B cell (primary cell): ENCODE measurements around the gene CATSPERZ. TPM values are rescaled to one million over a fixed set of nuclear protein-coding genes. Genes with fewer than 3 reads are reported as not detected.

Experiments
- ATAC-seq: fragments of 200-7000 bp; cut with Tn5 transposase; one replicate; pipeline ENCODE4 v1.10.0; 2021; ENCODE audit warnings: low read depth, mild to moderate bottlenecking, moderate number of reproducible peaks, moderate library complexity
- CTCF ChIA-PET: fragments of 350-600 bp; sonication (Branson Sonifier 250); formaldehyde crosslinking; loops from one replicate; lab custom pipeline; 2021; ENCODE audit warnings: antibody characterized with exemption, inconsistent platforms; lab: Charles Lee
- POLR2A ChIA-PET: fragments of 350-600 bp; sonication (Branson Sonifier 250); formaldehyde crosslinking; loops from one replicate; lab custom pipeline; 2021; ENCODE audit warnings: antibody characterized with exemption; lab: Charles Lee
- DNase-seq: peaks from one replicate; pipeline ENCODE4 v3.0.0; 2013
- H2AFZ ChIP-seq: 2 replicates; pipeline ENCODE4 v1.6.1; 2012; ENCODE audit warnings: mild to moderate bottlenecking, low read depth, low read length; ENCODE audit not compliant: insufficient read depth, poor library complexity, severe bottlenecking
- H3K27ac ChIP-seq, 2 donors: 1 replicate in 1 of 2; 2 replicates in 1 of 2; pipeline ENCODE4 v1.5.1; 2012 to 2013; ENCODE audit warnings: low read length in 2 of 2, mild to moderate bottlenecking in 2 of 2, moderate library complexity in 1 of 2
- H3K27me3 ChIP-seq, 4 experiments: fragments of 200-600 bp in 1 of 4; sonication (generic) in 1 of 4; replicated peaks in 1 of 4; 1 replicate in 2 of 4; 2 replicates in 2 of 4; pipeline versions ENCODE4 v1.6.1 to v1.7.0; 2013 to 2016; ENCODE audit warnings: low read length in 3 of 4, mild to moderate bottlenecking in 2 of 4, mixed read lengths in 1 of 4, moderate library complexity in 1 of 4; ENCODE audit not compliant: insufficient read depth in 4 of 4, control insufficient read depth in 3 of 4; ENCODE audit errors: control extremely low read depth in 1 of 4
- H3K36me3 ChIP-seq, 2 experiments: replicated peaks in 1 of 2; 1 replicate in 1 of 2; 2 replicates in 1 of 2; pipeline versions ENCODE4 v1.6.1 to v1.7.1; 2013; ENCODE audit warnings: low read length in 1 of 2; ENCODE audit not compliant: insufficient read depth in 2 of 2, control insufficient read depth in 1 of 2; ENCODE audit errors: control extremely low read depth in 1 of 2, extremely low read depth in 1 of 2
- H3K4me1 ChIP-seq, 2 donors: fragments of 200-600 bp in 1 of 2; sonication (generic) in 1 of 2; 1 replicate in 1 of 2; 2 replicates in 1 of 2; pipeline versions ENCODE4 v1.5.1 to v1.6.1; 2013 to 2017; ENCODE audit warnings: low read length in 2 of 2; ENCODE audit not compliant: control insufficient read depth in 2 of 2, insufficient read depth in 2 of 2
- H3K4me2 ChIP-seq: replicated peaks from 2 replicates; pipeline ENCODE3; 2012; ENCODE audit warnings: mild to moderate bottlenecking, low read depth, low read length; ENCODE audit not compliant: poor library complexity, severe bottlenecking
- H3K4me3 ChIP-seq, 5 experiments: fragments of 200-600 bp in 1 of 5; sonication (generic) in 1 of 5; 1 replicate in 3 of 5; 2 replicates in 2 of 5; pipeline versions ENCODE4 v1.5.1 to v1.7.0; 2011 to 2016; ENCODE audit warnings: low read length in 4 of 5, mild to moderate bottlenecking in 4 of 5, low read depth in 2 of 5, control low read depth in 1 of 5, moderate library complexity in 1 of 5; ENCODE audit not compliant: insufficient read depth in 1 of 5; ENCODE audit errors: control extremely low read depth in 1 of 5, extremely low read depth in 1 of 5
- H3K79me2 ChIP-seq: fragments of 200-600 bp; sonication (generic); one replicate; pipeline ENCODE4 v1.6.0; 2016; ENCODE audit warnings: low read length; ENCODE audit not compliant: control insufficient read depth, insufficient read depth
- H3K9ac ChIP-seq: fragments of 200-600 bp; sonication (generic); 2 replicates; pipeline ENCODE4 v1.6.1; 2017; ENCODE audit warnings: mild to moderate bottlenecking, low read length, moderate library complexity
- H3K9me3 ChIP-seq, 3 donors: one replicate each; pipeline versions ENCODE4 v1.6.1 to v1.7.1; 2013; ENCODE audit warnings: low read length in 2 of 3; ENCODE audit not compliant: control insufficient read depth in 2 of 3, insufficient read depth in 1 of 3; ENCODE audit errors: control extremely low read depth in 1 of 3
- H4K20me1 ChIP-seq: 2 replicates; pipeline ENCODE4 v1.6.0; 2012; ENCODE audit warnings: mild to moderate bottlenecking, low read length; ENCODE audit not compliant: insufficient read depth, control insufficient read depth, poor library complexity, severe bottlenecking
- H3K27ac Mint-ChIP-seq: one replicate; pipeline ENCODE4 v1.8.0; 2021; ENCODE audit warnings: mixed read lengths
- H3K27me3 Mint-ChIP-seq: one replicate; pipeline ENCODE4 v1.8.0; 2021; ENCODE audit warnings: mixed read lengths
- H3K4me1 Mint-ChIP-seq: one replicate; pipeline ENCODE4 v1.8.0; 2021; ENCODE audit warnings: mixed read lengths
- H3K4me3 Mint-ChIP-seq: one replicate; pipeline ENCODE4 v1.8.0; 2021; ENCODE audit warnings: mixed read lengths
- H3K9me3 Mint-ChIP-seq: one replicate; pipeline ENCODE4 v1.8.0; 2022; ENCODE audit warnings: mixed read lengths; ENCODE audit not compliant: insufficient read depth
- CTCF ChIP-seq: fragments of 200-600 bp; IDR thresholded peaks from one replicate; pipeline ENCODE4 v1.8.0; 2022; ENCODE audit warnings: antibody characterized with exemption, mild to moderate bottlenecking
- EZH2 ChIP-seq: IDR thresholded peaks from 2 replicates; pipeline ENCODE4 v1.6.1; 2012; ENCODE audit warnings: borderline replicate concordance, low read depth, mild to moderate bottlenecking, moderate library complexity, low read length; ENCODE audit not compliant: insufficient read depth, poor library complexity, severe bottlenecking
- WGBS: methylation state at CpG from one replicate; pipeline ENCODE4 v1.1.5; 2013; ENCODE audit warnings: missing lambda C conversion rate; ENCODE audit not compliant: insufficient coverage; 5-methylcytosine and 5-hydroxymethylcytosine counted together
- intact Hi-C: fragments of 100-400 bp; cut with micrococcal nuclease; formaldehyde crosslinking; loops from one replicate; pipeline ENCODE4 v1.10.0; 2022
- polyA plus RNA-seq: library from polyadenylated mRNA; depleted of rRNA; stranded (reverse); fragments of >200 nt; gene quantifications from 2 replicates; pipeline ENCODE4 v1.2.3, GENCODE V29; 2012
- total RNA-seq, 2 donors: library from RNA; stranded (reverse); fragments of 120-200 nt in 1 of 2; gene quantifications; 1 replicate in 1 of 2; 2 replicates in 1 of 2; pipeline versions ENCODE4 v1.2.3 to v1.2.4, GENCODE V29; 2013 to 2022

CATSPERZ gene
- total and polyA plus RNA-seq, 2 donors (not counting 1 experiment from before 2014, with no cell fraction given): 0.39 TPM; not detected in 1

DNA sequence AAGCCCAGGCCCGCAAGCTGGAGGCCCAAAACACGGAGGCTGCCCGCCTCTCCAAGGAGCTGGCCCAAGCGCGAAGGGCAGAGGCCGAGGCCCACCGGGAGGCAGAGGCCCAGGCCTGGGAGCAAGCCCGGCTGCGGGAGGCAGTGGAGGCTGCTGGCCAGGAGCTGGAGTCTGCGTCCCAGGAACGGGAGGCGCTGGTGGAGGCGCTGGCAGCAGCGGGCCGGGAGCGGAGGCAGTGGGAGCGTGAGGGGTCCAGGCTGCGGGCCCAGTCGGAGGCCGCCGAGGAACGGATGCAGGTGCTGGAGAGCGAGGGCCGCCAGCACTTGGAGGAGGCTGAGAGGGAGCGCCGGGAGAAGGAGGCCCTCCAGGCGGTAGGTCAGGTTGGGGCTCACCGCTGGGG, 44.6 kb downstream of the CATSPERZ start:
- 96% methylated on average over 28 of the region's 28 CpGs for WGBS
- H3K27me3 Mint-ChIP-seq: no peaks in the 10 kb centered on the region
- no peak for TF ChIP-seq CTCF
- TF ChIP-seq EZH2: no peak
- Histone ChIP-seq H3K36me3 (peaks cover 6 to 37% of the 10 kb centered on the region in 2 experiments), H2AFZ (no peak overlapping the region), H3K79me2 (peaks cover 18% of the 10 kb centered on the region), H3K27me3 (no peaks in the 10 kb centered on the region), H3K4me2 (no peak overlapping the region), H4K20me1 (peaks cover 51% of the 10 kb centered on the region), H3K9ac (no peak overlapping the region), H3K4me1 (peaks cover 20 to 23% of the 10 kb centered on the region in 2 donors), H3K27ac (no peak overlapping the region), H3K4me3 (no peak overlapping the region), H3K9me3 (no peaks in the 10 kb centered on the region)
- H3K4me1 Mint-ChIP-seq: peaks cover 31% of the 10 kb centered on the region
- no peak for ATAC-seq
- H3K9me3 Mint-ChIP-seq: no peaks in the 10 kb centered on the region
- ChIA-PET POLR2A (no interaction called here), CTCF (interaction anchor here (0.6 to 5.5 kb wide), 5 partner anchors 9 to 438 kb away, joined by 3 to 63 read pairs (median 11); partner anchors contain the start of genes PRDX5 and TRMT112)
- H3K4me3 Mint-ChIP-seq: no peak overlapping the region
- no peak overlapping the region for H3K27ac Mint-ChIP-seq
- no peak for DNase-seq
- intact Hi-C loops: no loop called here

DNA sequence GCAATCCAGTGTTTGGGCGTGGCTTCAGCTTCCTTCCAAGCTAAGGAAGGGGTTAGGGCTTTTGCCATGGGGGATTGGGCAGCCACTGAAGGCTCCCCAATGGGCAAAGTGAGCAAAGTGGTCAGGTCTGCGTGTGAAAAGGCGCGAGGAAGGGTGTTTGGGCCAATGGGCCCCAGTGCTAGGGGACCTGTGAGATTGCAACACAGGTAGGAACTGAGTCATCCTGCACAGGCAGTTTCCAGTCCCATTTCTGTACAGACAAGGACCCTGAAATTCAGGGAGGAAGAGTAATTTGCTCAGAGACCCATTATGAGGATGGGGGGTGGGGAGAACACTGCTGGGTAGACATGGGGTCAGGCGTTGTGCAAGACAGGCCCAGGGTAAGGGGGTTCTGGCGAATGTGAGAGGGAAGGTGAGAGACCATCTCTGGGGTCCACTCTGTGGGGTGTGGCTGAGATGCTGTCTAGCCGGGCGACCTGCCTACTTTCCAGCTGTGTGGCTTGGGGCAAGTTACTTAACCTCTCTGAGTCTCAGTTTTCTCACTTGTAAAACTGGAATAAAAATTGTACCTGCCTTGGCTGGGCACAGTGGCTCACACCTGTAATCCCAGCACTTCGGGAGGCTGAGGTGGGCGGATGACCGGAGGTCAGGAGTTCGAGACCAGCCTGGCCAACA, 47.2 kb downstream of the CATSPERZ start:
- H3K27ac ChIP-seq: no peak overlapping the region
- H3K79me2 ChIP-seq: peaks cover 12% of the 10 kb centered on the region
- no peak overlapping the region for H3K27ac Mint-ChIP-seq
- peaks cover 6 to 36% of the 10 kb centered on the region in 2 experiments for H3K36me3 ChIP-seq
- DNase-seq (no peak), ATAC-seq (no peak)
- no peak overlapping the region for H2AFZ ChIP-seq
- peaks cover under 1 to 2% of the 10 kb centered on the region in 2 donors for H3K4me1 ChIP-seq
- no peaks in the 10 kb centered on the region for H3K9me3 Mint-ChIP-seq
- no peaks in the 10 kb centered on the region for H3K27me3 Mint-ChIP-seq
- peaks cover 32% of the 10 kb centered on the region for H4K20me1 ChIP-seq
- CTCF ChIA-PET: interaction anchor here (3.1 kb wide), 1 partner anchor 29 kb away, joined by 13 read pairs; the partner anchor contains the start of genes PRDX5 and TRMT112
- H3K27me3 ChIP-seq: no peaks in the 10 kb centered on the region
- POLR2A ChIA-PET: no interaction called here
- intact Hi-C loops: no loop called here
- H3K9me3 ChIP-seq: no peaks in the 10 kb centered on the region
- TF ChIP-seq EZH2 (no peak), CTCF (no peak)
- 90% methylated on average over 12 of the region's 12 CpGs for WGBS
- no peak overlapping the region for H3K4me3 ChIP-seq
- no peak overlapping the region for H3K4me3 Mint-ChIP-seq
- no peak overlapping the region for H3K4me2 ChIP-seq
- H3K4me1 Mint-ChIP-seq: peaks cover 9% of the 10 kb centered on the region
- H3K9ac ChIP-seq: no peak overlapping the region
